HG03460 (cell line): Measurements from ENCODE around the gene CKS2.

ENCODE experiments used
- ATAC-seq: cut with Tn5 transposase; IDR thresholded peaks from one replicate; pipeline ENCODE4 v1.9.1; 2021; ENCODE audit not compliant: unreplicated experiment

The CKS2 gene

GRCh38 chr9:89346696-89347095 lies 35.7 kb downstream of the CKS2 start:
- ATAC-seq = no peak

- no peak for ATAC-seq
These were observed 36.7 kb downstream of the CKS2 start for GRCh38 chr9:89347651-89348050.

GRCh38 chr9:89349607-89350006 lies 38.6 kb downstream of the CKS2 start:
- no peak for ATAC-seq

GRCh38 chr9:89350988-89351557 lies 40.1 kb downstream of the CKS2 start:
- ATAC-seq = no peak

GRCh38 chr9:89351584-89352300 lies 40.7 kb downstream of the CKS2 start:
- no peak for ATAC-seq

- ATAC-seq = no peak
These were observed 41.5 kb downstream of the CKS2 start for GRCh38 chr9:89352451-89352850.

- no peak for ATAC-seq
These were observed 42.1 kb downstream of the CKS2 start for GRCh38 chr9:89352874-89353649.

GRCh38 chr9:89353989-89354388 lies 43.0 kb downstream of the CKS2 start:
- no peak for ATAC-seq

GRCh38 chr9:89354471-89354870 lies 43.5 kb downstream of the CKS2 start:
- no peak for ATAC-seq

- no peak for ATAC-seq
These were observed 45.8 kb downstream of the CKS2 start for GRCh38 chr9:89356782-89357181.

- no peak for ATAC-seq
These were observed 46.6 kb downstream of the CKS2 start for GRCh38 chr9:89357331-89358197.

GRCh38 chr9:89358376-89358916 lies 47.5 kb downstream of the CKS2 start:
- no peak for ATAC-seq

- ATAC-seq = no peak
These were observed 48.0 kb downstream of the CKS2 start for GRCh38 chr9:89358985-89359384.

- no peak for ATAC-seq
These were observed 48.8 kb downstream of the CKS2 start for GRCh38 chr9:89359751-89360261.

- no peak for ATAC-seq
These were observed 49.5 kb downstream of the CKS2 start for GRCh38 chr9:89360465-89360864.

GRCh38 chr9:89361031-89361430 lies 50.0 kb downstream of the CKS2 start:
- no peak for ATAC-seq

- no peak for ATAC-seq
These were observed 51.0 kb downstream of the CKS2 start for GRCh38 chr9:89361816-89362646.

GRCh38 chr9:89362647-89363310 lies 51.8 kb downstream of the CKS2 start:
- ATAC-seq = no peak

GRCh38 chr9:89363311-89363670 lies 52.3 kb downstream of the CKS2 start:
- ATAC-seq = no peak
